ENCODE data around the gene TIMM50. TPM values are rescaled to one million over a fixed set of nuclear protein-coding genes. Genes with fewer than 3 reads are reported as not detected.
A peak's percentile ranks its signal among the peaks of the same experiment; 100 is the strongest.

Gene TIMM50
- total and polyA plus RNA-seq, 2 of the 13 experiments (the other 11 are each of a cell fraction or from before 2014, with no cell fraction given), result 91.1 to 92.5 TPM

- TF ChIP-seq ZNF18 (CRISPR knock-in tag; IDR thresholded peaks at IDR 0.05; ENCODE audit: insufficient replicate concordance) (peak; percentile 42), ARID4A (CRISPR knock-in tag; IDR thresholded peaks at IDR 0.05; ENCODE audit: borderline replicate concordance) (peak; percentile 93; the same call in 1 of the 2 replicates), MXD4 (CRISPR knock-in tag; IDR thresholded peaks at IDR 0.05) (peak; percentile 77), DMAP1 (CRISPR knock-in tag; IDR thresholded peaks at IDR 0.05) (peak; percentile 92), MYC (CRISPR knock-in tag; IDR thresholded peaks at IDR 0.05; ENCODE audit: borderline replicate concordance) (peak; percentile 95), ZNF674 (CRISPR knock-in tag; IDR thresholded peaks at IDR 0.05; ENCODE audit: low read depth) (no peak), ZFP82 (CRISPR knock-in tag; IDR thresholded peaks at IDR 0.05; ENCODE audit: borderline replicate concordance) (peak; percentile 88), POLR2A (IDR thresholded peaks at IDR 0.05; ENCODE audit: insufficient read depth in 1 of 2, low read depth in 2 of 2, low read length in 2 of 2) (peak; percentile 77 to 92), NR2C2 (CRISPR knock-in tag; IDR thresholded peaks at IDR 0.05; ENCODE audit: borderline replicate concordance) (peak; percentile 98), KDM5A (IDR thresholded peaks at IDR 0.05; ENCODE audit: borderline replicate concordance, low read length) (peak; percentile 61; the same call in 1 of the 2 replicates), THAP9 (CRISPR knock-in tag; IDR thresholded peaks at IDR 0.05; ENCODE audit: borderline replicate concordance) (peak; percentile 100), RARA (CRISPR knock-in tag; IDR thresholded peaks at IDR 0.05) (peak; percentile 42; the same call in 1 of the 2 replicates), ELF1 (CRISPR knock-in tag; IDR thresholded peaks at IDR 0.05) (peak; percentile 98), ZBTB7B (CRISPR knock-in tag; IDR thresholded peaks at IDR 0.05) (peak; percentile 33; the same call in 1 of the 2 replicates), MED13 (CRISPR knock-in tag; IDR thresholded peaks at IDR 0.05) (peak; percentile 38; the same call in 1 of the 2 replicates), ZNF350 (CRISPR knock-in tag; IDR thresholded peaks at IDR 0.05; ENCODE audit: borderline replicate concordance, low read depth) (peak; percentile 80; the same call in 1 of the 2 replicates), KMT2B (CRISPR knock-in tag; IDR thresholded peaks at IDR 0.05) (peak; percentile 92), DBP (CRISPR knock-in tag; IDR thresholded peaks at IDR 0.05; ENCODE audit: not compliant biosample characterization) (no peak), ARID2 (CRISPR knock-in tag; IDR thresholded peaks at IDR 0.05; ENCODE audit: borderline replicate concordance) (0 out of 2 replicates have a peak, but pooled peaks have one; percentile 60)
These were observed 35.2 kb upstream of the TIMM50 start, which contains the start of gene SUPT5H (continued) for GRCh38 chr19:39445196-39446111.

All from HepG2 (cell line).